Fibroblast of peridontal ligament (primary cell): ENCODE results near the gene MEF2C.

Experiments used
- DNase-seq: peaks from one replicate; pipeline ENCODE4 v3.0.0-alpha.2; 2010; ENCODE audit errors: extremely low read depth

MEF2C gene

GRCh38 chr5:88688156-88688983 is 194.6 kb downstream of the MEF2C start:
- DNase-seq, result no peak

- no peak for DNase-seq
Measured at GRCh38 chr5:88687373-88687911, 195.5 kb downstream of the MEF2C start.

- DNase-seq, result no peak
Measured at GRCh38 chr5:88686726-88687125, 196.3 kb downstream of the MEF2C start.

- no peak for DNase-seq
Measured at GRCh38 chr5:88685591-88686541, 197.1 kb downstream of the MEF2C start.

GRCh38 chr5:88683506-88684135 is 199.4 kb downstream of the MEF2C start:
- no peak for DNase-seq

GRCh38 chr5:88682881-88683361 is 200.1 kb downstream of the MEF2C start:
- DNase-seq, result no peak

GRCh38 chr5:88682131-88682530 is 200.9 kb downstream of the MEF2C start:
- DNase-seq, result no peak

GRCh38 chr5:88681211-88681803 is 201.7 kb downstream of the MEF2C start:
- no peak for DNase-seq

GRCh38 chr5:88680253-88681132 is 202.5 kb downstream of the MEF2C start:
- DNase-seq, result peak; percentile 31

- no peak for DNase-seq
Measured at GRCh38 chr5:88679638-88680037, 203.3 kb downstream of the MEF2C start.

GRCh38 chr5:88678770-88679381 is 204.1 kb downstream of the MEF2C start:
- no peak for DNase-seq

GRCh38 chr5:88677943-88678769 is 204.8 kb downstream of the MEF2C start:
- no peak for DNase-seq

- no peak for DNase-seq
Measured at GRCh38 chr5:88677376-88677895, 205.5 kb downstream of the MEF2C start.

GRCh38 chr5:88676637-88677375 is 206.2 kb downstream of the MEF2C start:
- DNase-seq, result no peak

GRCh38 chr5:88675708-88676636 is 207.0 kb downstream of the MEF2C start:
- DNase-seq, result peak; percentile 30

- no peak for DNase-seq
Measured at GRCh38 chr5:88675168-88675707, 207.7 kb downstream of the MEF2C start.
